HG02759 (cell line): ENCODE measurements around the gene CAMTA1.

Experiments used
- ATAC-seq: cut with Tn5 transposase; IDR thresholded peaks from one replicate; pipeline ENCODE4 v1.9.1; 2021; ENCODE audit warnings: mild to moderate bottlenecking, moderate library complexity; ENCODE audit not compliant: unreplicated experiment

Gene CAMTA1

DNA sequence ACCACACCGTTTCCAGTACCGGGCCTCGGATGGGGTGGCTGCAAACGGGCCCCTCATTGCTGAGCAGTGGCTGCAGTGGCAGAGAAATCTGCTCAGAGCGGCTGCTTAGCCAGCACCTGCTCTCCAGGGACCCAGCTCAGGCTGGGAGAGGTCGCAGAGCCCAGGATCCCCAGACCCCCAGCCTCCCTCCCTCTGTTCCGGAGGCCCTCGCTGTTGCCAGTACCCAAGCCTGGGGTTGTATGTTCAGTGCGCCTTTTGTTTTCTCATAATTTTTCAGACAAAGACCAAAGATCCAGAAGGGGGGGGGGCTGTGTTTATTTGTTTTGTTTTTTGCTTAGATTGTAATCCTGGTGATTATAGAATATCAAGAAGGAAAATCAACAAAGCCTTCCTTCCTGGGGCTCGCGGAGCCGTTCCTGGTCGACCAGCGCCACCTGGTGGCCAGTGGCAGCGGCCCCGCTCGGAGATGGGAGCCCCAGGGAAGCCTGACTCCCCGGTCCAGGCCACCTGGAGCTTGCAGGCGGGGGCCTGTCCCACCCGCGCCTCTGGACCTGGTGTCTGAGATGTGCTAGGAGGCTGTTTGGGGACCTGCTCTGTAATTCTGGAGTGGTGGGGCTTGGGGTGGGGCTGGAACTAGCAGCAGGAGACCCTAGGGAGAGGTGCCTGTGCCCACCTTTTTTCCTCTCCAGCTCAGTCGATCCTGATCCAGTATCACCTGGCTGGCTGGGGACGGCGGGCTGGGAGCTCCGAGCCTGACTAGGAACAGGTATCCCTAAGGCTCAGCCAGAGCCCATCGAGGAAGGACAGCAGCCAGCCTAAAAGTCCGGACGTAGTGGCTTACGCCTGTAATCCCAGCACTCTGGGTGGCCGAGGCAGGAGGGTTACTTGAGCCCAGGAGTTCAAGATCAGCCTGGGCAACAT, 862.0 kb downstream of the CAMTA1 start:
- ATAC-seq = no peak

DNA sequence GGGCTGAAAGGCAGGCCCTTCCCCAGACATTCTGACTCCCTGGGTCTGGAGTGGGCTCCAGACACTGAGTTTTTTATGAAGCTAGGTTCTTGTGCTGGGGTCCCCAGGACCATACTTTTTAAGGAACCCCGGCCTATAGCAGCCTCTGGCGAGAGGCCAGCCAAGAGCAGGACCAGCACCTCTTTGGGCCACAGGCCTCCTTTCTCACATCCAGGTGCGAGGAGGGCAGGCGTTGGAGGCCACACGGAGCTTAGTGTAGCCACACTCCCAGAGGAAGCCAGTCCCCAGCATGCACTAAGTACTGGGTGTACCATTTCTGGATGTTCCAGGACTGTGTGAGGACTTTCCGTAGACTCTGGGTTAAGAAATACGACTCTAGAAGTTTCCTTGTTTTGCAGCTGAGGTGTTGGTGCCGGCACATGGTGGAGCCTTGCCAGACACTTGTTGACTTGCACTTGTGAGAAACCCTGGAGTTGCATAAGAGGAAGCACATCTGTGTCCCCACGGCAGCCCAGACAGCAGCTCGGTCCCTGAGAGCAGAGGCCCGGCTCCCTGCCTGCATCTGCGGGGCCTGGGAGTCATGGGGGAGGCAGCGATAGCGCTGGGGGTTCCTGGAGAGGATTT, 863.6 kb downstream of the CAMTA1 start:
- ATAC-seq = no peak

DNA sequence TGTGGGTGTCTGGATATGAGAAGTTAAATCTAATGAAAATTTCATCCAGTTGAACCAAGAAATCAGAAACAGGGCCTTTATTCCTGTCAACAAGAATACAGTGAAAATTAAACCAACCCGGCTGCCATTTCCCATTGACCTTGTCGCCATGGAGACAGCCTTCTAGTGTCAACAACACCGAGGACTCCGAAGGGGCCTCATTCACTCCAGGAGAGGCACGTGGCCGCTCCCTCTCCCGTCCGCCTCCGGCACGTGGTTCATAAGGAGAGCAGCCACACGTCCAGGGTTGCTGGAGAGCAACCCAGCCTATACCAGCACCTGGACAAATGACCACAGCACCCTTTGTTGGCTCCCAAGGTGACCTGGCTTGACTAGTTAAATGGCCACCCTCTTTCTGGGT, 865.5 kb downstream of the CAMTA1 start:
- ATAC-seq = no peak

DNA sequence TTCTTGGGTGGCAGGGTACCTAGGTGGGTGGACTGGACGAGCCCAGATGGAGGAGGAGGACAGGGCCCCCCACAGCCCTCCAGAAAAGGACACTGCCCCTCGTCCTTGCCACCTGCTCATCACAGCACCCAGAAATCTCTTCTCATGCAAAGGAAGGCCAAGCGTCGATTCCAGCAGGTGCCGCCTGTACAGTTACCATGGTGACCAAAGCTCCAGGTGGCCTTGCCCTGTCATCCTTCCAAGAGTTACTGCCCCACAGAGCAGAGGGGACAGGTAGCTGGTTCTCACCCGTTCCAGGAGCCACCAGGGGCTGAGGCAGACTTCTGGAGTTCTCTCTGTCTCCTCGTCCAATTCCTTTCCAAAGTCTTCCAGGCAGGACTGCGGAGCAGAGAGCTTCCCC, 865.9 kb downstream of the CAMTA1 start:
- no peak for ATAC-seq

DNA sequence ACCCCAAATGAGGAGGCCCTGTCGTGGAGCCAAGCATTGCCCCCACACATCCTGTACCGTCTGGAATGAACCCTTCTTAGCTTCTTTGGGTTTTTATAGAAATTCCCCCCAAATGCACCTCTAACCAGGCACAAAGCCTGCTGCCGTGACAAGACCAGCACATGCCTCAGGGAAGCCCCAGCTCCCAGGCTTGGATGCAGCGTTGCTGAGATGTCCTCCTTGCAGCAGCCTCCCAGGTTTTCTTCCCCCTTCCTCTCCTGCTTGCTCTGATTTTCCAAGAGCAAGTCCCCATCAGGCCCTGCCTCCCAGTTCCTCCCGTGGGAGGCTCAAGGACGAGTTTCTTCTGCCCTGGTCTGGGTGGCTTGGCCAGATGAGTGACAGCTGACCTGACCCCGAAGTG, 866.8 kb downstream of the CAMTA1 start:
- no peak for ATAC-seq

DNA sequence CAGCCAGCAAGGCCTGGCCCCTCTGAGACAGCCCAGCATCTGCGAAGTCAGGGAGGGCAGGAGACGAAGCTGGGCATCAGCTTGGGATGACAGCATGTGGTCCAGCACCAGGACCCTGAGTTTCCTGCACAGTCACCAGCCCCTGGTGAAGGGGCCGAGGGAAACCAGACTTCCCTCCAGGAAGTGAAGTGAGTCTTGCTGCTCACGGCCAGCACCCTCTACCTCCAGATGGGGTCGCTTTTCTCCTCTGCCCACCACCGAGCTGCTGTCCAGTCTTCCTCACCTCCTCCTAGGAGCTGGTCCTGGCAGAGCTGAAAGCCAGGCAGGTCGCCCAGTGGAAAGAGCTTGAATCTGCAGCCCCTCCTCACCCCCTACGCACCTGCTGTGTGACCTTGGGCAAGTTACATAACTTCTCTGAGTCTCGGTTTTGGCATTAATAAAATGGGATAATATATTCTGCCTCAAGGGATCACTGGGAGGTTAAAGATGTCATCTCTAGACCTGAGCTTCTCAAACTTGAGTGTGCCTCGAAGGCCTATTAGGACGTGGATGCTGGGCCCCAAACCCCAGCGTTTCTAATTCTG, 867.4 kb downstream of the CAMTA1 start:
- no peak for ATAC-seq

DNA sequence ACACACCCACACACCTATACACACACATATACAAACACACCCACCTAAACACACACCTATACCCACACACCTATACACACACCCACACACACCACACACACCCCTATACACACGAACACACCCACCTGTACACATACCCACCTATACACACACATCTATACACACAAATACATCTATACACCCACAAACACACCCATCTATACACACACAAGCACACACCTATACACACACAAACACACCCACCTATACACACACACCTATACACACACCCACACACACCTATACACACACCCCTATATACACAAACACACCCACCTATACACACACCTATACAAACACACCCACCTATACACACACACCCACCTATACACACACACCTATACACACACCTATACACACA, 869.5 kb downstream of the CAMTA1 start:
- no peak for ATAC-seq

DNA sequence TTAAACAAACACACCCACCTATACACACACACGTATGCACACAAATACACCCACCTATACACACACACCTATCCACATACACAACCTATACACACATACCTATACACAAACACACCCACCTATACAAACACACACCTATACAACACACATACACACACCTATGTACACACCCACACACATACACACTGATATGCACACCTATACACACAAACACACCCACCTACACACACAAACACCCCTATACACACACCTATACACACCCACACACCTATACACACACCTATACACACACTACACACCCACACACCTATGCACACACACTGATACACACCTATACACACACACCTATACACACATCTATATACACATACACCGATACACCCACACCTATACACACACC, 870.1 kb downstream of the CAMTA1 start:
- no peak for ATAC-seq

DNA sequence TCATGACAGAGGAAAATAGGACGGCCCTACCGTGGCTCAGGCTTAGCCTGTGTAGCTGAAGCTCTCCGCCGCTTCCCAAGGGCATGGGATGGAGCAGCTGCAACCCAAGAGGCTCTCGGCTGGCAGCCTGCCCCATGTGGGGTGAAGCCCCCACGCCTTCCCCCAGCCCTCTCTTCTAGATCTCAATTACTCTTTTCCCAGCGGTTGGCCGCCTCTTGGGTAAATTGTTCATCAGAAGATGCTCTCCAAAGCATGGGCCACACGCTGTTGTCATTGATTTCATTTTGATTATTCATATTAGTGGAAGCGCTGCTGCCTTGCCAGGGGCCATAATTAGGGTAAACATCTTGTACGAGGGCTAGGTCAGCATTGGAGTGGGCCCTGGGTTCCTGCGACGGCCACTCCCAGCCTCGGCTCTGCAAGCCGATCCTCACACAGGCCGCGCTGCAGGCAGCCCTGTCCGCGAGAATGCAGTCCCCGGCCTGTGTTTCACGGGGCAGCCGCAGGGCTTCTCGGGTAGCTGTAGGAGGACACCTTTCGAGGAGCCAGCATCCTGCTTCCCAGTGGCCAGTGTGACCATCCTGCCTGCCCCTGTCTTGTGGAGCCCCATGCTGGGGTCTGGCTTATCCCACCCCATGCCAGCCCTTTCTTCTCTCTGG, 871.4 kb downstream of the CAMTA1 start:
- no peak for ATAC-seq

DNA sequence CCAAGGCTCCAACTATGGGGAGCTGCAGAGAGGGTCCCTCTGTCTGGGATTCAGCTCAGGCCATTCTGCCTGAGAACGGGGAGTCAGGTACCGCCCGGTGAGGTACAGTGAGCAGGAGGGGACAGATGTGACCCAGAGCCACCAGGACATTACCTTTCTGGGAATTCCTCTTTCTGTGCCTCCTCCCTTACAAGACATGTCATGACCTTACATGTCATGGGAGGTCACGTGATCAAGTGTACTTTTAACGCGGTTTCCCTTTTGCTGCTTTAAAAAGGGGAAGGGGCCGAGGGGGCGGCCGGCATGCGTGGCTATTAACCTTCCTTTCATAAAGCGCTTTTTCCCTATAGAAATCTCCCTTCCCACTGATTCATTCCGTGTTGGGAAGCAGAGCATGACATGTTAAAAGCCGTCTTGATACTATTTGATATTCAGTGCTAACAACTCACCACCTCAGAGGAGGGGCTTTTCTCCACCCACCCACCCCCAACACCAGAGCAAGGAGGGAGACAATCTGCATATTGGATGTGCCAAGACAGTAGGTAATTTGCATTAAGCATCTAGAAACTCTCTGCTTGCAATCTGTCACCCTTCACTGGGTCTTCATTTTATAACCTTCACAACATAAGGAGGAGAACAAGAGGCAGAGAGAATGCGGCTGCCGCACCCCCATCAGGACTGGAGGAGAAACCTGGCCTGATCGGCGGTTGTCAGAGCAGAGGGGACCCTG, 872.2 kb downstream of the CAMTA1 start:
- ATAC-seq = no peak

DNA sequence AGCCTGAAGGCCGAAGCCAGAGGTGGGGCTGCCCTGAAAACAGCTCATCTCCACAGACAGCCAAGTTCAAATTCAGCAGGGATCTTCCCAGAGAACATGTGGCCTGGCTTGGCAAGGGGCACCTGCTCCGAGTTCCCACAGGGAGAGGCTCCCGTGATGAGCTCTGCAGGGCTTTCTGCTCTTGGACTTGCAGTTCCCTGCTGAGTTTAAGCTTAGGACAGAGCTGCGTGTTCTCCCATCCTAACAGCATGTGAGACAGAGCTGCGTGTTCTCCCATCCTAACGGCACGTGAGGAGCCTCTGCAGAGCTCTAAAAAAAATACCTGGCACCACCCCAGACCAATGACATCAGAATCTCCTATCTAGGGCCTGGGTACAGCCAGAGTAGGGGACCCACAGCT, 872.8 kb downstream of the CAMTA1 start:
- ATAC-seq = no peak

DNA sequence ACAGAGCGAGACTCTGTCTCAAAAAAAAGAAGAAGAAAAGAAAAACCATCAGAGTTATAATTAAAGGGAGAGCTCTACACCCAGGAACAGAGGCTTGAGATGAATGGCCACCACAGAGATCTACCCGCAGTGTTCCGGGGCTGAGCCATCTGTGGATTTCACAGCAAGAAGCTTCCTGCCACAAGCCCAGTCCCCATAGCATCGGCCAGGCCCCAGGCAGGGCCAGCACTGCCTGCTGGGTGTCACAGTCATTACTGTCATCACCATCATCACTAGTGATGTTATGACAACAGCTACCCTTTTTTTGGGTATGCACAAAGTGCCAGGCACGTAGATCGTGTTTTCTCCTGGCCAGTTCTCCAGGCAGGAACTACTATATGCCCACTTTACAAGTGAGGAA, 874.3 kb downstream of the CAMTA1 start:
- no peak for ATAC-seq

DNA sequence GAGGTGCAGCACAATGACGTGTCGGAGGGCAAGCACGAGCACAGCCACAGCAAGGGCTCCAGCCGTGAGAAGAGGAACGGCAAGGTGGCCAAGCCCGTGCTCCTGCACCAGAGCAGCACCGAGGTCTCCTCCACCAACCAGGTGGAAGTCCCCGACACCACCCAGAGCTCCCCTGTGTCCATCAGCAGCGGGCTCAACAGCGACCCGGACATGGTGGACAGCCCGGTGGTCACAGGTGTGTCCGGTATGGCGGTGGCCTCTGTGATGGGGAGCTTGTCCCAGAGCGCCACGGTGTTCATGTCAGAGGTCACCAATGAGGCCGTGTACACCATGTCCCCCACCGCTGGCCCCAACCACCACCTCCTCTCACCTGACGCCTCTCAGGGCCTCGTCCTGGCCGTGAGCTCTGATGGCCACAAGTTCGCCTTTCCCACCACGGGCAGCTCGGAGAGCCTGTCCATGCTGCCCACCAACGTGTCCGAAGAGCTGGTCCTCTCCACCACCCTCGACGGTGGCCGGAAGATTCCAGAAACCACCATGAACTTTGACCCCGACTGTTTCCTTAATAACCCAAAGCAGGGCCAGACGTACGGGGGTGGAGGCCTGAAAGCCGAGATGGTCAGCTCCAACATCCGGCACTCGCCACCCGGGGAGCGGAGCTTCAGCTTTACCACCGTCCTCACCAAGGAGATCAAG, 878.3 kb downstream of the CAMTA1 start:
- no peak for ATAC-seq

DNA sequence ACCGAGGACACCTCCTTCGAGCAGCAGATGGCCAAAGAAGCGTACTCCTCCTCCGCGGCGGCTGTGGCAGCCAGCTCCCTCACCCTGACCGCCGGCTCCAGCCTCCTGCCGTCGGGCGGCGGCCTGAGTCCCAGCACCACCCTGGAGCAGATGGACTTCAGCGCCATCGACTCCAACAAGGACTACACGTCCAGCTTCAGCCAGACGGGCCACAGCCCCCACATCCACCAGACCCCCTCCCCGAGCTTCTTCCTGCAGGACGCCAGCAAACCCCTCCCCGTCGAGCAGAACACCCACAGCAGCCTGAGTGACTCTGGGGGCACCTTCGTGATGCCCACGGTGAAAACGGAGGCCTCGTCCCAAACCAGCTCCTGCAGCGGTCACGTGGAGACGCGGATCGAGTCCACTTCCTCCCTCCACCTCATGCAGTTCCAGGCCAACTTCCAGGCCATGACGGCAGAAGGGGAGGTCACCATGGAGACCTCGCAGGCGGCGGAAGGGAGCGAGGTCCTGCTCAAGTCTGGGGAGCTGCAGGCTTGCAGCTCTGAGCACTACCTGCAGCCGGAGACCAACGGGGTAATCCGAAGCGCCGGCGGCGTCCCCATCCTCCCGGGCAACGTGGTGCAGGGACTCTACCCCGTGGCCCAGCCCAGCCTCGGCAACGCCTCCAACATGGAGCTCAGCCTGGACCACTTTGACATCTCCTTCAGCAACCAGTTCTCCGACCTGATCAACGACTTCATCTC, 879.1 kb downstream of the CAMTA1 start:
- no peak for ATAC-seq

DNA sequence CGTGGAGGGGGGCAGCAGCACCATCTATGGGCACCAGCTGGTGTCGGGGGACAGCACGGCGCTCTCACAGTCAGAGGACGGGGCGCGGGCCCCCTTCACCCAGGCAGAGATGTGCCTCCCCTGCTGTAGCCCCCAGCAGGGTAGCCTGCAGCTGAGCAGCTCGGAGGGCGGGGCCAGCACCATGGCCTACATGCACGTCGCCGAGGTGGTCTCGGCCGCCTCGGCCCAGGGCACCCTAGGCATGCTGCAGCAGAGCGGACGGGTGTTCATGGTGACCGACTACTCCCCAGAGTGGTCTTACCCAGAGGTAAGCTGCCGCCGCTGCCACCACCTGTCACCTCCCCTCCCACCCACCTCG, 879.6 kb downstream of the CAMTA1 start:
- ATAC-seq = no peak

DNA sequence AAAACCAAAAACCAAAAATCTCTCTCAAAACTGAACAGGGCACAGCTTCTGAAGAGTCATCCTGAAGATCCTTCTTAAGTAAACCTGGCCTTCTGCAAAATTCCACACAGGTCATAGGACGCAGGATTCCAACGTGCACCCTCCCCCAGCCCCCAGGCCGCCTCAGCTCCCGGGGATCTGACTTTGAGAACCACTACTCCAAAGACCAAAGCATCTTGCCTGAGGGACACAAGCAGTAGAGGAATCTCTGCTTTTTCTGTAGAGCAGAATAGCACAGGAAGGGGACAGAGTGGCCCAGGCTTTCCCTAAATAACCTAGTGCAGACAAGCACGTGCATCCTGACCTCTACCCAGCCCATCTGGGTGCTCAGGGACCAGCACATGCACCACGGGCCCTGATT, 881.0 kb downstream of the CAMTA1 start:
- ATAC-seq = no peak

DNA sequence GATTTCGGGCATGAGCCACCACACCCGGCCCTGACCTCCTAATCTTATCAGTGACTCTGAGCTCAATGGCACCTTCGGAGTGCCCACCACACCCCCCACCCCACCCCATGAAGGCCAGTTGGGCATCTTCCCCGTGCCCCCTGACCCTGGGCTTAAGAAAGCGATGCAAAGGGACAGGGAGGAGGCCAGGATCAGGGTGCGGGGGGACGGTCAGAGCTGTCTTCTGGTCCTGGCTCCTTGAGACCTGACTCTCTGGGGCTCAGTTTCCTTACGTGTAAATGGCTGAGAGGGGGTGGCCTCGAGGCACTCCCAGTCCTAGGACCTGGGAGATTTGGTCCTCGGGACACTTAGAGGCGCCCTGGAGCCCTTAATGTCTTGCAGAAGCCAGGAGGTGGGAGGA, 881.9 kb downstream of the CAMTA1 start:
- no peak for ATAC-seq

DNA sequence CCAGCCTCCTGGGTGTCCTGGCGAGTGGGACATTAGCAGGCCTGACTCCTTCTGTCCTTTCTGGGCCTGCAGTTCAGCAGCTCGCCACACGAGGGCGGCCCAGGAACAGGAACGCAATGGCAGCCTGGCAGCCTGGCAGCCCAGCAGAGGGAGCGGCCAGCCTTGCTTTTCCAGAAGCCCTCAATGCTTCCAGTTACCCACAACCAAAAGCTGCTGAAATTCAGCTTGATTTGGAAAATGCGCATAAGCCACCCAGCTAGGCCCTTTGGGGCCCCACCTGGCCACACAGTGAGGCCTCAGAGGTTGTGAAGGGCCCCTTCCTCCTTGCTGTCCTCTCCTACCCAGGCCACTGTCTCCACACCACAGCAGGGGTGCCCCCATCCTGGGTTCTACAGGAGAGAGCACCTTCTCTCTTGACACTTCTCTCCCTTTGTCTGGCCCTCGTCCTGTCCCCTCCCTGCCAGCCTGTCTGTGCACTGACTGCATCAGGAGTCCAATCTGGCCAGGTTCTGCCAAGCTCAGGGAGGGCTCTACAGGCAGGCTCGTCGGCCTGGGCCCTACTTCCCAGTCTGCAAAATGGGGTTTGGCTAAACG, 882.5 kb downstream of the CAMTA1 start:
- no peak for ATAC-seq

DNA sequence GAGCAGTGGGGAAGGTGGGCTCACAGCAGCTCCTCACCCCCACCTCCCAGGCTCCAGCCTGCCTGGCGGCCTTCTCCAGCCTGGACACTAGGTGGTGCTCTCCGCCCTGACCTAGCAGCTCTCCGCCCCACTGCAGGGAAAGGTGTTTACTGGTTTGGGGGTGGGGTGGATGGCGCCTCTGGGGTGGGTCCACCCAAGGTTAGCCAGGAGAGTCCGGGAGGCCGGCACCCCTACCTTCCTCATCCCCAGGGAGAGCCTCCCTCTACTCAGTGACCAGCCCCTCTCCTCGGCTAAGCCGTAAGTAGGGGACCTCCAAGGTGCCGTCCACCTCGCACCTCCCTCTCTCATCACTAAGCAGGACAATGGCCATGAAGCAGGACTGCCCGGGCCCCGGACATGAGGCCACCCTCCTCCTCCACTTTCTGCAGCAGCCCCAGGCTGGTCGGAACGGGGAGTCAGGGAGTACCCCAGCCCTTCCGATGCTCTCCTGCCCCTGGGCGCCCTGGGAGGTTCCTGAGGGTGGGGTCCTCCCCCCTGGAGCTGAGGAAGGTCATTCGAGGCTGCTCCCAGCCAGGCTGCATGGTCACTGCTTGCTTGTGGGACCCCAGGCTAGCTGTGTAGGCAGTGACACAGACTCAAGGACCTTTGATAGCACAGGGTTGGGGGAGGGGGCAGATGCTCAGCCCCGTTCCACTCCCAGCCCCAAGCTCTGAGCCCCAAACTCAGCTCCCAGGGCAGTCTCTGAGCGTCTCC, 884.5 kb downstream of the CAMTA1 start:
- no peak for ATAC-seq
